ENCODE data around the gene DRC7.

DNA sequence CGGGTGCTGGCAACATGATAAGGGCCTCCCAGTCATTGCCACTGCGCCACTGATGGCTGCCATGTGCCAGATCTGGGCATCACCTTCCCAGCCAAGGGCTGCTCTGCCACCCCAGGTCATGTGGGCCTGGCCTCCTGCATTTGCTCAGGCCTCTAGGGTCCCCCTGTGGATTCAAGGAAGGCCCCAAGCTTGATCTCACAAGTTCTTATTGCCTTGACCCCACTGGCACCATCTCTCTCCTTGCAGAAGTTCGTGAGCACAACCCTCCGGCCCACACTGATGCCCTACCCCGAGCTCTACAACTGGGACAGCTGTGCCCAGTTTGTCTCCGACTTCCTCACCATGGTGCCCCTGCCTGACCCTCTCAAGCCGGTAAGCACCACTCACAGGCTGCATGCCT, 5.3 kb downstream of the DRC7 start:
- TF ChIP-seq, protein P1, sequence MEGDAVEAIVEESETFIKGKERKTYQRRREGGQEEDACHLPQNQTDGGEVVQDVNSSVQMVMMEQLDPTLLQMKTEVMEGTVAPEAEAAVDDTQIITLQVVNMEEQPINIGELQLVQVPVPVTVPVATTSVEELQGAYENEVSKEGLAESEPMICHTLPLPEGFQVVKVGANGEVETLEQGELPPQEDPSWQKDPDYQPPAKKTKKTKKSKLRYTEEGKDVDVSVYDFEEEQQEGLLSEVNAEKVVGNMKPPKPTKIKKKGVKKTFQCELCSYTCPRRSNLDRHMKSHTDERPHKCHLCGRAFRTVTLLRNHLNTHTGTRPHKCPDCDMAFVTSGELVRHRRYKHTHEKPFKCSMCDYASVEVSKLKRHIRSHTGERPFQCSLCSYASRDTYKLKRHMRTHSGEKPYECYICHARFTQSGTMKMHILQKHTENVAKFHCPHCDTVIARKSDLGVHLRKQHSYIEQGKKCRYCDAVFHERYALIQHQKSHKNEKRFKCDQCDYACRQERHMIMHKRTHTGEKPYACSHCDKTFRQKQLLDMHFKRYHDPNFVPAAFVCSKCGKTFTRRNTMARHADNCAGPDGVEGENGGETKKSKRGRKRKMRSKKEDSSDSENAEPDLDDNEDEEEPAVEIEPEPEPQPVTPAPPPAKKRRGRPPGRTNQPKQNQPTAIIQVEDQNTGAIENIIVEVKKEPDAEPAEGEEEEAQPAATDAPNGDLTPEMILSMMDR (IDR thresholded peaks at IDR 0.05), result no peak
- TF ChIP-seq SIN3A (IDR thresholded peaks at IDR 0.05; ENCODE audit: borderline replicate concordance, insufficient read depth, low read depth, low read length) (no peak), POLR2AphosphoS5 (IDR thresholded peaks at IDR 0.05; ENCODE audit: low read depth, low read length) (no peak), TCF7L2 (IDR thresholded peaks at IDR 0.05; ENCODE audit: low read depth, low read length) (no peak)
